Thyroid gland (tissue), 4 donors: Measurements from ENCODE around the gene RAB6B.

Experiments used
- CTCF ChIP-seq, 6 experiments: fragments of 200-600 bp in 3 of 6; fragments of 450-650 bp in 3 of 6; sonication (generic) in 3 of 6; IDR thresholded peaks; one replicate each; pipeline ENCODE4 v1.5.1; 2016 to 2019; ENCODE audit warnings: antibody characterized with exemption in 6 of 6, mild to moderate bottlenecking in 2 of 6, inconsistent platforms in 1 of 6, moderate library complexity in 1 of 6
- POLR2A ChIP-seq, 2 donors: fragments of 450-650 bp; IDR thresholded peaks; one replicate each; pipeline ENCODE4 v1.6.1; 2017; ENCODE audit warnings: antibody characterized with exemption in 2 of 2, mild to moderate bottlenecking in 2 of 2, moderate library complexity in 1 of 2

GRCh38 chr3:133883641-133884040, 12.0 kb downstream of the RAB6B start:
- TF ChIP-seq CTCF (IDR thresholded peaks at IDR 0.05) (no peak), POLR2A (IDR thresholded peaks at IDR 0.05) (no peak)
